Body of pancreas (tissue), 4 donors: ENCODE data around the gene PRG2. TPM values are rescaled to one million over a fixed set of nuclear protein-coding genes. Genes with fewer than 3 reads are reported as not detected.
A peak's percentile ranks its signal among the peaks of the same experiment; 100 is the strongest.

Experiments
- ATAC-seq: fragments of 150-250 bp; one replicate; pipeline ENCODE4 v1.9.1; 2016
- DNase-seq, 4 donors: peaks; one replicate each; pipeline ENCODE4 v3.0.0-alpha.2; 2019
- H3K27ac ChIP-seq, 4 donors: fragments of 200-600 bp; sonication (generic); 1 replicate in 3 of 4; 2 replicates in 1 of 4; pipeline versions ENCODE4 v1.5.1 to v1.6.1; 2016 to 2019; ENCODE audit warnings: mild to moderate bottlenecking in 1 of 4, mixed read lengths in 1 of 4, moderate library complexity in 1 of 4
- H3K27me3 ChIP-seq, 2 donors: fragments of 200-600 bp; sonication (generic); one replicate each; pipeline ENCODE4 v1.6.0; 2016; ENCODE audit warnings: mild to moderate bottlenecking in 1 of 2
- H3K36me3 ChIP-seq, 2 donors: fragments of 200-600 bp; sonication (generic); replicated peaks in 1 of 2; 2 replicates each; pipeline ENCODE4 v1.5.1; 2016; ENCODE audit warnings: low read depth in 2 of 2; ENCODE audit not compliant: insufficient read depth in 1 of 2
- H3K4me1 ChIP-seq: fragments of 200-600 bp; sonication (generic); one replicate; pipeline ENCODE4 v1.6.0; 2016
- H3K4me3 ChIP-seq, 2 donors: fragments of 200-600 bp; sonication (generic); 1 replicate in 1 of 2; 2 replicates in 1 of 2; pipeline ENCODE4 v1.5.1; 2016 to 2019
- H3K9me3 ChIP-seq, 3 donors: fragments of 200-600 bp; sonication (generic); 1 replicate in 2 of 3; 2 replicates in 1 of 3; pipeline ENCODE4 v1.5.1; 2016
- POLR2A ChIP-seq, 3 donors: fragments of 450-650 bp; IDR thresholded peaks; one replicate each; pipeline ENCODE4 v1.6.1; 2016; ENCODE audit warnings: antibody characterized with exemption in 3 of 3, mild to moderate bottlenecking in 2 of 3
- whole genome bisulfite sequencing, 2 donors: methylation state at CpG; one replicate each; pipeline ENCODE4 v1.1.5; 2017; 5-methylcytosine and 5-hydroxymethylcytosine counted together
- intact Hi-C: fragments of 100-400 bp; cut with DNase I; formaldehyde crosslinking; loops from one replicate; pipeline ENCODE4 v1.15.1; 2023
- total RNA-seq, 2 donors: library from RNA; depleted of rRNA; stranded (reverse); fragments of >200 nt; gene quantifications; one replicate each; pipeline ENCODE4 v1.1.0, GENCODE V29; 2016
- TF ChIP-seq, protein P1 (sequence below), 7 experiments: fragments of 450-650 bp in 4 of 7; fragments of 200-600 bp in 3 of 7; sonication (generic) in 3 of 7; IDR thresholded peaks; one replicate each; pipeline ENCODE4 v1.5.1; 2016 to 2019; ENCODE audit warnings: antibody characterized with exemption in 7 of 7

PRG2 gene
- total RNA-seq, 2 donors from 2014 or later = not detected

- 68 to 82% methylated on average over 8 to 9 of the region's 9 CpGs for WGBS, 2 donors
- intact Hi-C loops = no loop called here
- Histone ChIP-seq H3K9me3 (no peaks in the 10 kb centered on the region), H3K27ac (peak overlapping the region in 3 of 4 donors; percentile 89 to 94 (median 91)), H3K36me3 (peaks cover 0 to 2% of the 10 kb centered on the region in 2 donors), H3K27me3 (no peaks in the 10 kb centered on the region), H3K4me3 (no peak overlapping the region), H3K4me1 (peaks cover 44% of the 10 kb centered on the region)
- no peak for DNase-seq
- no peak for ATAC-seq
- TF ChIP-seq POLR2A (IDR thresholded peaks at IDR 0.05) = no peak
- TF ChIP-seq, protein P1, sequence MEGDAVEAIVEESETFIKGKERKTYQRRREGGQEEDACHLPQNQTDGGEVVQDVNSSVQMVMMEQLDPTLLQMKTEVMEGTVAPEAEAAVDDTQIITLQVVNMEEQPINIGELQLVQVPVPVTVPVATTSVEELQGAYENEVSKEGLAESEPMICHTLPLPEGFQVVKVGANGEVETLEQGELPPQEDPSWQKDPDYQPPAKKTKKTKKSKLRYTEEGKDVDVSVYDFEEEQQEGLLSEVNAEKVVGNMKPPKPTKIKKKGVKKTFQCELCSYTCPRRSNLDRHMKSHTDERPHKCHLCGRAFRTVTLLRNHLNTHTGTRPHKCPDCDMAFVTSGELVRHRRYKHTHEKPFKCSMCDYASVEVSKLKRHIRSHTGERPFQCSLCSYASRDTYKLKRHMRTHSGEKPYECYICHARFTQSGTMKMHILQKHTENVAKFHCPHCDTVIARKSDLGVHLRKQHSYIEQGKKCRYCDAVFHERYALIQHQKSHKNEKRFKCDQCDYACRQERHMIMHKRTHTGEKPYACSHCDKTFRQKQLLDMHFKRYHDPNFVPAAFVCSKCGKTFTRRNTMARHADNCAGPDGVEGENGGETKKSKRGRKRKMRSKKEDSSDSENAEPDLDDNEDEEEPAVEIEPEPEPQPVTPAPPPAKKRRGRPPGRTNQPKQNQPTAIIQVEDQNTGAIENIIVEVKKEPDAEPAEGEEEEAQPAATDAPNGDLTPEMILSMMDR (IDR thresholded peaks at IDR 0.05) = no peak
Measured at GRCh38 chr11:57424137-57424791, 33.8 kb upstream of the PRG2 start.

DNA sequence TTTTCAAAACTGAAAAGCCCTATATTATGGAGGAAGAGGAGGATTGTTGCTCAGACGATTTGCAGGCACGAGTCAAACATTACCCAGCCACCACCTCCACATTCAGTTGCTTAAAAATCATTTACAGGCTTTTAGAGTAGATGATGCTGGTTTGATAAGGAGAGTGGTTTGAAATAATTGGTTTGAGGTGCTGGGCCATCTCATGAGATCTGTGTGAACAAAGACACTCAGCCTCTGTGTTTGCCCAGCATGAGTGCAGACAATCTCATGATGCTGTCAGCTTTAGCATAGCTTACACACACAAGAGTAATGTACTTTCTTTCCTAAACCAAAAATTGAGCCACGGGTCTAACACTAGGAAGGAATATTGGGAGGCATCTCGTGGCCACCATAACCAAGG lies 32.2 kb upstream of the PRG2 start:
- Histone ChIP-seq H3K36me3 (peaks cover 0 to 2% of the 10 kb centered on the region in 2 donors), H3K4me3 (no peak overlapping the region), H3K27ac (no peak overlapping the region), H3K4me1 (peaks cover 40% of the 10 kb centered on the region), H3K27me3 (no peaks in the 10 kb centered on the region), H3K9me3 (no peaks in the 10 kb centered on the region)
- no peak for TF ChIP-seq POLR2A (IDR thresholded peaks at IDR 0.05)
- TF ChIP-seq, protein P1 (IDR thresholded peaks at IDR 0.05) = no peak
- WGBS, 2 donors = 71 to 73% methylated on average over 4 of the region's 4 CpGs
- DNase-seq (no peak), ATAC-seq (no peak)
- intact Hi-C loops = no loop called here

GRCh38 chr11:57421805-57422204 lies 31.4 kb upstream of the PRG2 start:
- no peak overlapping the region for H3K4me3 ChIP-seq
- no peak overlapping the region for H3K27ac ChIP-seq
- peaks cover 0 to 3% of the 10 kb centered on the region in 2 donors for H3K36me3 ChIP-seq
- H3K9me3 ChIP-seq = no peaks in the 10 kb centered on the region
- no peaks in the 10 kb centered on the region for H3K27me3 ChIP-seq
- DNase-seq (no peak), ATAC-seq (no peak)
- peaks cover 31% of the 10 kb centered on the region for H3K4me1 ChIP-seq
- TF ChIP-seq POLR2A (IDR thresholded peaks at IDR 0.05) = no peak
- TF ChIP-seq, protein P1 (IDR thresholded peaks at IDR 0.05) = no peak
- intact Hi-C loops = no loop called here

- DNase-seq = no peak
- Histone ChIP-seq H3K36me3 (peaks cover 0 to 6% of the 10 kb centered on the region in 2 donors), H3K27ac (no peak overlapping the region), H3K9me3 (no peaks in the 10 kb centered on the region), H3K4me3 (no peak overlapping the region), H3K27me3 (no peaks in the 10 kb centered on the region), H3K4me1 (peaks cover 24% of the 10 kb centered on the region)
- no peak for ATAC-seq
- no peak for TF ChIP-seq POLR2A (IDR thresholded peaks at IDR 0.05)
- TF ChIP-seq, protein P1 (IDR thresholded peaks at IDR 0.05) = no peak
- intact Hi-C loops = no loop called here
- 92 to 100% methylated on average over 3 to 4 of the region's 4 CpGs for WGBS, 2 donors
Measured at GRCh38 chr11:57421066-57421465, 30.6 kb upstream of the PRG2 start.

- Histone ChIP-seq H3K4me3 (no peak overlapping the region), H3K4me1 (peaks cover 5% of the 10 kb centered on the region), H3K9me3 (no peaks in the 10 kb centered on the region), H3K27me3 (no peaks in the 10 kb centered on the region), H3K36me3 (peaks cover 0 to 8% of the 10 kb centered on the region in 2 donors), H3K27ac (no peak overlapping the region)
- no peak for TF ChIP-seq POLR2A (IDR thresholded peaks at IDR 0.05)
- TF ChIP-seq, protein P1 (IDR thresholded peaks at IDR 0.05) = no peak
- intact Hi-C loops = no loop called here
- no peak for DNase-seq
- WGBS, 2 donors = 81 to 85% methylated on average over 3 of the region's 3 CpGs
- no peak for ATAC-seq
Measured at GRCh38 chr11:57419146-57419545, 28.7 kb upstream of the PRG2 start.
